Thymus (tissue), 11 donors: Measurements from ENCODE around the gene PCDH9. TPM values are rescaled to one million over a fixed set of nuclear protein-coding genes. Genes with fewer than 3 reads are reported as not detected.

Experiments
- DNase-seq, 9 donors: peaks; one replicate each; pipeline ENCODE4 v3.0.0-alpha.2; 2013; ENCODE audit warnings: low spot score in 9 of 9, low read depth in 6 of 9, missing footprints in 1 of 9
- H3K27ac ChIP-seq, 2 donors: one replicate each; pipeline ENCODE4 v1.5.1; 2013; ENCODE audit warnings: control low read depth in 1 of 2, low read depth in 1 of 2, low read length in 1 of 2, mild to moderate bottlenecking in 1 of 2, moderate library complexity in 1 of 2
- H3K27me3 ChIP-seq, 2 donors: one replicate each; pipeline ENCODE4 v1.5.1; 2013; ENCODE audit warnings: low read length in 1 of 2; ENCODE audit not compliant: control insufficient read depth in 2 of 2, insufficient read depth in 1 of 2
- H3K36me3 ChIP-seq, 2 donors: one replicate each; pipeline ENCODE4 v1.5.1; 2013; ENCODE audit warnings: low read length in 1 of 2, mild to moderate bottlenecking in 1 of 2, moderate library complexity in 1 of 2; ENCODE audit not compliant: control insufficient read depth in 2 of 2, insufficient read depth in 2 of 2
- H3K4me1 ChIP-seq, 2 donors: one replicate each; pipeline ENCODE4 v1.5.1; 2013; ENCODE audit warnings: low read length in 2 of 2; ENCODE audit not compliant: control insufficient read depth in 2 of 2, insufficient read depth in 2 of 2
- H3K4me3 ChIP-seq, 2 donors: one replicate each; pipeline ENCODE4 v1.5.1; 2013; ENCODE audit warnings: low read length in 2 of 2, control low read depth in 1 of 2, mild to moderate bottlenecking in 1 of 2
- H3K9me3 ChIP-seq, 2 donors: one replicate each; pipeline ENCODE4 v1.5.1; 2013; ENCODE audit warnings: low read length in 1 of 2, mild to moderate bottlenecking in 1 of 2; ENCODE audit not compliant: control insufficient read depth in 2 of 2, insufficient read depth in 1 of 2
- WGBS: extraction: QIAGEN DNeasy Blood & Tissue Kit; methylation state at CpG from one replicate; pipeline ENCODE4 v1.1.7; 2013; 5-methylcytosine and 5-hydroxymethylcytosine counted together
- polyA plus RNA-seq: library from polyadenylated mRNA; stranded (reverse); fragments of 200-250 nt; gene quantifications from one replicate; pipeline ENCODE4 v1.2.3, GENCODE V29; 2013
- total RNA-seq: library from RNA; stranded (reverse); fragments of 120-200 nt; gene quantifications from one replicate; pipeline ENCODE4 v1.2.4, GENCODE V29; 2013
- donor health status: healthy.

Gene PCDH9
- total and polyA plus RNA-seq, 2 donors = 0.82 to 5.0 TPM

- WGBS = 78% methylated on average over 5 of the region's 5 CpGs
These were observed 99.7 kb downstream of the PCDH9 start for GRCh38 chr13:67130444-67130843.

DNA sequence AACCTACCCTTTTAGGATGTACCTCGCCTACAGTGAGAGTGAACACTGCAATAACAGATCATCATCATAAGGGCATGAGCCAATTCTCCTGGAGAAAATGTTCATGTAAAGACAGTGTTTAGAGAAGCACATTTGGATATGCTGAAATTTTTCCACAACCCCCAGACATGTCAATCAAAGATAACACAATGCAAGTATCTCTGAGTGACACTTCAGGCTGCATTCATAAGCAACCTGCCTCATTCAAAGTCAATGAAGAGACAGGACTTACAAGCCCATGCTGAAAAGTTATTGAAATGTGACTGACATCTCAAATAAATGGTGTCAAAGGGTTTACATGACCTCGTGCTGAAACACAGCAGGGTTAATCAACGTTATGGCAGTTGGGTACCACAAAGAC is 102.0 kb downstream of the PCDH9 start:
- no peaks in the 10 kb centered on the region for H3K4me1 ChIP-seq
- 93% methylated on average over 3 of the region's 3 CpGs for WGBS
- no peak overlapping the region for H3K4me3 ChIP-seq
- H3K27ac ChIP-seq = no peak overlapping the region
- H3K27me3 ChIP-seq = no peaks in the 10 kb centered on the region
- no peak for DNase-seq
- H3K9me3 ChIP-seq = no peaks in the 10 kb centered on the region
- H3K36me3 ChIP-seq = no peaks in the 10 kb centered on the region

More at GRCh38 chr13:67130444-67130843, 99.7 kb downstream of the PCDH9 start:
- Histone ChIP-seq H3K9me3 (no peaks in the 10 kb centered on the region), H3K36me3 (no peaks in the 10 kb centered on the region), H3K27ac (no peak overlapping the region), H3K4me1 (peaks cover 0 to 3% of the 10 kb centered on the region in 2 donors), H3K4me3 (no peak overlapping the region), H3K27me3 (no peaks in the 10 kb centered on the region)
- DNase-seq = no peak

DNA sequence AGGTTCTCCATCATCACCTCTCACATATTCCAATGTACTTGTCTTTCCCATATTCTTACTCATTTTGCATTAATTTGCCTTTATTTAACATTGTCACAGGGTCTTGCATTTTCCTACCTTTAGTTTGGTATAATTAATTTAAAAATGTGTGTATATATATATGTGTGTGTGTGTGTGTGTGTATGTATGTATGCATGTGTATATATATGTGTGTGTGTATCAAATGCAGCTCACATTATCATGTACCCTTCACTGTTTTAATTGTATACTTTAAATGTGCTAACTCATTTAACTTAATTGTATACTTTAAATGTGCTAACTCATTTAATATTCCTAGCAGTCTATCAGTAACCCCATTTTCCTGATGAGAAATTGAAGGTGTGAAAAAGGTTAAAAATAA is 104.5 kb downstream of the PCDH9 start:
- Histone ChIP-seq H3K36me3 (no peaks in the 10 kb centered on the region), H3K27ac (no peak overlapping the region), H3K4me1 (no peaks in the 10 kb centered on the region), H3K9me3 (no peaks in the 10 kb centered on the region), H3K27me3 (no peaks in the 10 kb centered on the region), H3K4me3 (no peak overlapping the region)
- DNase-seq = no peak

DNA sequence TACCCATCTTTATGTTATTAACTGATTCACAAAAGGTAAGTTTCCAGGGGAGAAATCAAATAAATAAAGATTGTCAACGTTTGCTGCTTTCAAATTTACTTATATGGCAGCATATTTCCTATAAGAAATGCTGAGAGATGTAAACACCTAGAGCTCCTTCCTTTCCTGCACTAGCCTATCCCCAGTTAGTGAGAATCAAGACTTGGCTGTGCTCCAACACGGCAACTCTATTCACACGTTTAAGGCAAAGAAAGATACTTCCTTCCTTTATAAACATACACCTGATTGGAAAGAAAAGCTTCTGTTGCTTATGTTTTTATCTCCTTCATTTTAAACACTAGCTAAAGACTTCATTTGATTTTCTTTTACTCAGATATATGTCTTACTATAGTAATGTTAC is 107.0 kb downstream of the PCDH9 start:
- DNase-seq = peak in 3 of 9 donors; percentile 11 to 40 (median 12)
- Histone ChIP-seq H3K36me3 (no peaks in the 10 kb centered on the region), H3K4me1 (no peaks in the 10 kb centered on the region), H3K4me3 (no peak overlapping the region), H3K27ac (no peak overlapping the region), H3K27me3 (no peaks in the 10 kb centered on the region), H3K9me3 (no peaks in the 10 kb centered on the region)
- 23% methylated on average over 3 of the region's 3 CpGs for WGBS

DNA sequence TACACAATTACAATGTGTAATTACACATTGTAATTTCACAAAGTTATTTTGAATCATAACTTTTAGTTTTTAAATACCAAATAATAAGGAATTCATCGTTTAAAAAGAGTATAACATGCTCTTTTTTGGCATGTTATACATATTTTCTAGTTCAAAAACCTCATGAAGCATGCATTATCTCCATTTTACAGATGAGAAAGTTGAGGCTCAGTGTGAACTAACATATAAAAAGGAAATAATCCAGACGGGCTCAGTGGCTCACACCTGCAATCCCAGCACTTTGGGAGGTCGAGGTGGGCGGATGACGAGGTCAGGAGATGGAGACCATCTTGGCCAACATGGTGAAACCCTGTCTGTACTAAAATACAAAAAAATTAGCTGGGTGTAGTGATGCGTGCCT is 107.9 kb downstream of the PCDH9 start:
- H3K4me1 ChIP-seq = no peaks in the 10 kb centered on the region
- no peak overlapping the region for H3K27ac ChIP-seq
- 72% methylated on average over 6 of the region's 6 CpGs for WGBS
- H3K36me3 ChIP-seq = no peaks in the 10 kb centered on the region
- H3K27me3 ChIP-seq = no peaks in the 10 kb centered on the region
- H3K4me3 ChIP-seq = no peak overlapping the region
- no peaks in the 10 kb centered on the region for H3K9me3 ChIP-seq
- DNase-seq = no peak

DNA sequence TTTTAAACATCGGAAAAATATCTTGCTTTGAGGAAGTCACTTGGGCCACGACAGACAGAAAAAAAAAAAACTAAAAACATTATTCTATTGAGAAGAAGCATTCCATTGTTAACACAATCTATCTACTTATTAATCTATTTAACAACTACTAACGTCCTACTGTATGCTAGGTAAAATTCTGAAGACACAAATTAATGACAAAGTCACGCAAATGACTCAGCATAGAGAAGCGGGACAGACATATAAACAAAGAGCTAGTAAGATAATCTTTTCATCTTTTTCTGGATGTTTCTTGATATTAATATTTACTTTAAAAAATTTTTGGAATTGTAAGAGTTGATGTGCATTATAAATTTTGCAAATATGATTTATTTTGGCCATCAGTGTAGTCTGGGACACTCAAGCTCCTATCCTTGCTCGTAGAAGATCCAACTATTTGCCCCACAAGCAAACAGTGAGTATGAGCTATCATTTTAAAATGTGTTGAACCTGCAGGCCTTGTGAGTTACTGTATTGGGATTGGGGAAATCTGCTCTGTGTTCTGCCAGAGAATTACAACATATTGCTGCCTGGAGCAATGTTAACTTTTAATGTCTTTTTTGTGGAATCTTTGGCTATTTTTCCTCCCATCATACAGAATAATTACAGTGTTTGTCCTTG is 109.1 kb downstream of the PCDH9 start:
- Histone ChIP-seq H3K4me1 (no peaks in the 10 kb centered on the region), H3K36me3 (no peaks in the 10 kb centered on the region), H3K27ac (no peak overlapping the region), H3K27me3 (no peaks in the 10 kb centered on the region), H3K4me3 (no peak overlapping the region), H3K9me3 (no peaks in the 10 kb centered on the region)
- 92% methylated on average over 6 of the region's 6 CpGs for WGBS
- no peak for DNase-seq

- Histone ChIP-seq H3K4me1 (no peaks in the 10 kb centered on the region), H3K27me3 (no peaks in the 10 kb centered on the region), H3K27ac (no peak overlapping the region), H3K36me3 (no peaks in the 10 kb centered on the region), H3K9me3 (no peaks in the 10 kb centered on the region), H3K4me3 (no peak overlapping the region)
- no peak for DNase-seq
- 90% methylated on average over 1 of the region's 1 CpG for WGBS
These were observed 110.6 kb downstream of the PCDH9 start for GRCh38 chr13:67119481-67119894.

DNA sequence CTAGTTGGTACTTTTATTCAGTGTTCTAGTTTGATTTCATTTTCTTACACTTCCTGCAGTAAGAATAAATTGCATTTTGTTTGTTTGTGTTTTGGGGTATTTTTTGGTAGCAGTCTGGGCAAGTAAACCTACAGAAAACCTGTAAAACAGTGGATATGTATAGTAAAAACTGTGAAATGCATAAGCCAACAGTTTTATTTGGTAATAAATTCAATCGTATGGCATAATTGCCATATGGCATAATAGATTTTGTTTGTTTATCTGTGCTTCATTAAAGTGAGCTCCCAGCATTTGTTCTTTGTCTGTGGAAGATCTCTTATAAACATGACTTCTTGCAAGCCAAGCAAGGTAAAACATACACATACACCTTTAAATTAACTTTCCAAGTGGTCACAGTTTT is 111.9 kb downstream of the PCDH9 start:
- H3K4me1 ChIP-seq = no peaks in the 10 kb centered on the region
- DNase-seq = no peak
- H3K36me3 ChIP-seq = no peaks in the 10 kb centered on the region
- no peak overlapping the region for H3K27ac ChIP-seq
- H3K9me3 ChIP-seq = no peaks in the 10 kb centered on the region
- H3K27me3 ChIP-seq = no peaks in the 10 kb centered on the region
- no peak overlapping the region for H3K4me3 ChIP-seq
- 97% methylated on average over 1 of the region's 1 CpG for WGBS

GRCh38 chr13:67117010-67117550 is 113.1 kb downstream of the PCDH9 start:
- 97% methylated on average over 3 of the region's 3 CpGs for WGBS
- Histone ChIP-seq H3K9me3 (no peaks in the 10 kb centered on the region), H3K27ac (no peak overlapping the region), H3K36me3 (no peaks in the 10 kb centered on the region), H3K4me1 (no peaks in the 10 kb centered on the region), H3K27me3 (no peaks in the 10 kb centered on the region), H3K4me3 (no peak overlapping the region)
- DNase-seq = no peak
